ENCODE measurements around the gene CRYGD.

- TF ChIP-seq CTCF (IDR thresholded peaks at IDR 0.05) (no peak), EZH2 (IDR thresholded peaks at IDR 0.05) (no peak)
Measured at GRCh38 chr2:208129744-208130711, 5.7 kb upstream of the CRYGD start, which contains the start of gene CRYGC.

Measured in neural progenitor cell (in vitro differentiated cells).